GM21737 (cell line): ENCODE data around the gene LRRTM1.

Experiments
- ATAC-seq: cut with Tn5 transposase; IDR thresholded peaks from one replicate; pipeline ENCODE4 v1.9.1; 2021; ENCODE audit warnings: mild to moderate bottlenecking, moderate library complexity; ENCODE audit not compliant: unreplicated experiment

LRRTM1 gene

GRCh38 chr2:80252294-80252986 lies 52.1 kb downstream of the LRRTM1 start:
- ATAC-seq: no peak
